DND-41 (cell line): ENCODE data around the gene TMEM26.

ENCODE experiments used
- CTCF ChIP-seq: IDR thresholded peaks from 2 replicates; pipeline ENCODE4 v1.5.1; 2012; ENCODE audit warnings: borderline replicate concordance, low read length, moderate library complexity, mild to moderate bottlenecking; ENCODE audit not compliant: poor library complexity, severe bottlenecking; ENCODE audit errors: extremely low read depth
- EZH2 ChIP-seq: IDR thresholded peaks from 3 replicates; pipeline ENCODE4 v1.6.1; 2012; ENCODE audit warnings: borderline replicate concordance, low read depth, mild to moderate bottlenecking, moderate library complexity, low read length, inconsistent platforms; ENCODE audit not compliant: severe bottlenecking

- TF ChIP-seq EZH2 (no peak), CTCF (no peak)
These were observed 63.3 kb downstream of the TMEM26 start for GRCh38 chr10:61389887-61390286.
